Measurements from ENCODE around the gene SHOC1. TPM values are rescaled to one million over a fixed set of nuclear protein-coding genes. Genes with fewer than 3 reads are reported as not detected.

SHOC1 gene
- total RNA-seq (not detected), total RNA-seq (0 to 0.14 (median 0) reads per million in 29 experiments)
- not detected for total RNA-seq (2013)

GRCh38 chr9:111794835-111795556 lies at the start of gene SHOC1:
SHOC1 (minus strand) TSS chr9:111794937; CDS start chr9:111791418, 3,519 bp downstream.
- Histone ChIP-seq H3K27me3 (replicated peaks in 1 of 2; ENCODE audit: control insufficient read depth in 2 of 2, extremely low read depth in 1 of 2, insufficient read depth in 2 of 2, low read length in 1 of 2) (no peaks in the 10 kb centered on the region), H3K4me1 (ENCODE audit: control insufficient read depth in 1 of 2, extremely low read depth in 1 of 2, insufficient read depth in 2 of 2, low read length in 2 of 2) (no peaks in the 10 kb centered on the region), H3K27ac (ENCODE audit: low read length) (no peak within 1 kb of the TSS), H3K4me3 (ENCODE audit: control insufficient read depth in 1 of 2, extremely low read depth in 1 of 2, low read length in 1 of 2) (no peak within 1 kb of the TSS), H3K9me3 (no peaks in the 10 kb centered on the region), H3K36me3 (ENCODE audit: control insufficient read depth in 2 of 2, extremely low read depth in 1 of 2, insufficient read depth in 1 of 2, low read length in 1 of 2) (no peaks in the 10 kb centered on the region)
- Mint-ChIP-seq H3K9me3 (no peaks in the 10 kb centered on the region), H3K36me3 (no peaks in the 10 kb centered on the region), H3K4me3 (no peak within 1 kb of the TSS), H3K27ac (no peak within 1 kb of the TSS), H3K4me1 (peaks cover 0 to 1% (median 0%) of the 10 kb centered on the region in 3 donors), H3K27me3 (no peaks in the 10 kb centered on the region)
- ChIA-PET CTCF (no interaction called here), POLR2A (no interaction called here)
- WGBS (ENCODE audit: insufficient coverage) = 94% methylated on average over 25 of the region's 29 CpGs
- ATAC-seq (replicated peaks in 1 of 4) (no peak), DNase-seq (no peak)

- Mint-ChIP-seq H3K27me3 (peaks cover 3 to 5% of the 10 kb centered on the region in 2 donors), H3K9me3 (no peaks in the 10 kb centered on the region), H3K36me3 (no peaks in the 10 kb centered on the region), H3K27ac (no peak overlapping the region), H3K4me1 (peaks cover 0 to 3% (median 0%) of the 10 kb centered on the region in 3 donors), H3K4me3 (no peak overlapping the region)
- Histone ChIP-seq H3K4me1 (ENCODE audit: control insufficient read depth in 1 of 2, extremely low read depth in 1 of 2, insufficient read depth in 2 of 2, low read length in 2 of 2) (no peaks in the 10 kb centered on the region), H3K36me3 (ENCODE audit: control insufficient read depth in 2 of 2, extremely low read depth in 1 of 2, insufficient read depth in 1 of 2, low read length in 1 of 2) (no peaks in the 10 kb centered on the region), H3K27me3 (replicated peaks in 1 of 2; ENCODE audit: control insufficient read depth in 2 of 2, extremely low read depth in 1 of 2, insufficient read depth in 2 of 2, low read length in 1 of 2) (peaks cover 0 to 12% of the 10 kb centered on the region in 2 experiments), H3K27ac (ENCODE audit: low read length) (no peak overlapping the region), H3K4me3 (ENCODE audit: control insufficient read depth in 1 of 2, extremely low read depth in 1 of 2, low read length in 1 of 2) (no peak overlapping the region), H3K9me3 (no peaks in the 10 kb centered on the region)
- ATAC-seq (replicated peaks in 1 of 4) (no peak), DNase-seq (no peak)
- ChIA-PET POLR2A (no interaction called here), CTCF (no interaction called here)
- 100% methylated on average over 1 of the region's 3 CpGs for WGBS (ENCODE audit: insufficient coverage)
Observed at GRCh38 chr9:111843971-111844370, 49.2 kb upstream of the SHOC1 start.

GRCh38 chr9:111842313-111842712 lies 47.6 kb upstream of the SHOC1 start:
- H3K4me1 Mint-ChIP-seq = peaks cover 0 to 3% (median 0%) of the 10 kb centered on the region in 3 donors
- peaks cover 7 to 9% of the 10 kb centered on the region in 2 donors for H3K27me3 Mint-ChIP-seq
- Histone ChIP-seq H3K36me3 (ENCODE audit: control insufficient read depth in 2 of 2, extremely low read depth in 1 of 2, insufficient read depth in 1 of 2, low read length in 1 of 2) (no peaks in the 10 kb centered on the region), H3K27ac (ENCODE audit: low read length) (no peak overlapping the region), H3K27me3 (replicated peaks in 1 of 2; ENCODE audit: control insufficient read depth in 2 of 2, extremely low read depth in 1 of 2, insufficient read depth in 2 of 2, low read length in 1 of 2) (peaks cover 0 to 13% of the 10 kb centered on the region in 2 experiments), H3K4me3 (ENCODE audit: control insufficient read depth in 1 of 2, extremely low read depth in 1 of 2, low read length in 1 of 2) (no peak overlapping the region), H3K9me3 (no peaks in the 10 kb centered on the region), H3K4me1 (ENCODE audit: control insufficient read depth in 1 of 2, extremely low read depth in 1 of 2, insufficient read depth in 2 of 2, low read length in 2 of 2) (no peaks in the 10 kb centered on the region)
- no peak overlapping the region for H3K27ac Mint-ChIP-seq
- no peak overlapping the region for H3K4me3 Mint-ChIP-seq
- ATAC-seq (replicated peaks in 1 of 4) (no peak), DNase-seq (no peak)
- ChIA-PET CTCF (interaction anchor here (0.6 to 0.7 kb wide), 3 partner anchors 16 to 50 kb away, joined by 4 to 12 read pairs (median 6); no protein-coding TSS in a partner anchor), POLR2A (no interaction called here)
- no peaks in the 10 kb centered on the region for H3K9me3 Mint-ChIP-seq
- no CpG with 5 or more reads among the region's 1 CpG for WGBS (ENCODE audit: insufficient coverage)
- H3K36me3 Mint-ChIP-seq = no peaks in the 10 kb centered on the region

GRCh38 chr9:111840442-111840841 lies 45.7 kb upstream of the SHOC1 start:
- Mint-ChIP-seq H3K27ac (no peak overlapping the region), H3K27me3 (peaks cover 7 to 9% of the 10 kb centered on the region in 2 donors), H3K4me1 (peaks cover 0 to 3% (median 0%) of the 10 kb centered on the region in 3 donors), H3K4me3 (no peak overlapping the region), H3K9me3 (no peaks in the 10 kb centered on the region), H3K36me3 (no peaks in the 10 kb centered on the region)
- Histone ChIP-seq H3K27ac (ENCODE audit: low read length) (no peak overlapping the region), H3K4me1 (ENCODE audit: control insufficient read depth in 1 of 2, extremely low read depth in 1 of 2, insufficient read depth in 2 of 2, low read length in 2 of 2) (no peaks in the 10 kb centered on the region), H3K9me3 (no peaks in the 10 kb centered on the region), H3K36me3 (ENCODE audit: control insufficient read depth in 2 of 2, extremely low read depth in 1 of 2, insufficient read depth in 1 of 2, low read length in 1 of 2) (no peaks in the 10 kb centered on the region), H3K4me3 (ENCODE audit: control insufficient read depth in 1 of 2, extremely low read depth in 1 of 2, low read length in 1 of 2) (no peak overlapping the region), H3K27me3 (replicated peaks in 1 of 2; ENCODE audit: control insufficient read depth in 2 of 2, extremely low read depth in 1 of 2, insufficient read depth in 2 of 2, low read length in 1 of 2) (peaks cover 0 to 6% of the 10 kb centered on the region in 2 experiments)
- ChIA-PET POLR2A (interaction anchor here in 1 of 2 donors (0.6 kb wide), 1 partner anchor 40 kb away, joined by 4 read pairs; no protein-coding TSS in a partner anchor), CTCF (no interaction called here)
- WGBS (ENCODE audit: insufficient coverage) = no CpG with 5 or more reads among the region's 1 CpG
- ATAC-seq (replicated peaks in 1 of 4) (no peak), DNase-seq (no peak)

- no peaks in the 10 kb centered on the region for H3K36me3 ChIP-seq (ENCODE audit: control insufficient read depth in 2 of 2, extremely low read depth in 1 of 2, insufficient read depth in 1 of 2, low read length in 1 of 2)
- H3K27me3 ChIP-seq (replicated peaks in 1 of 2; ENCODE audit: control insufficient read depth in 2 of 2, extremely low read depth in 1 of 2, insufficient read depth in 2 of 2, low read length in 1 of 2) = peaks cover 0 to 6% of the 10 kb centered on the region in 2 experiments
- ATAC-seq (replicated peaks in 1 of 4) (no peak), DNase-seq (no peak)
- Mint-ChIP-seq H3K27me3 (peaks cover 8 to 9% of the 10 kb centered on the region in 2 donors), H3K4me3 (no peak overlapping the region), H3K36me3 (no peaks in the 10 kb centered on the region), H3K9me3 (peaks cover 0 to 2% (median 0%) of the 10 kb centered on the region in 3 donors), H3K4me1 (peaks cover 0 to 3% (median 0%) of the 10 kb centered on the region in 3 donors), H3K27ac (no peak overlapping the region)
- no peak overlapping the region for H3K4me3 ChIP-seq (ENCODE audit: control insufficient read depth in 1 of 2, extremely low read depth in 1 of 2, low read length in 1 of 2)
- no peaks in the 10 kb centered on the region for H3K4me1 ChIP-seq (ENCODE audit: control insufficient read depth in 1 of 2, extremely low read depth in 1 of 2, insufficient read depth in 2 of 2, low read length in 2 of 2)
- POLR2A ChIA-PET = interaction anchor here in 1 of 2 donors (0.6 kb wide), 1 partner anchor 40 kb away, joined by 4 read pairs; no protein-coding TSS in a partner anchor
- 100% methylated on average over 1 of the region's 2 CpGs for WGBS (ENCODE audit: insufficient coverage)
- H3K9me3 ChIP-seq = no peaks in the 10 kb centered on the region
- CTCF ChIA-PET = no interaction called here
- H3K27ac ChIP-seq (ENCODE audit: low read length) = no peak overlapping the region
Observed at GRCh38 chr9:111839987-111840386, 45.2 kb upstream of the SHOC1 start.

GRCh38 chr9:111839387-111839786 lies 44.6 kb upstream of the SHOC1 start:
- H3K27me3 Mint-ChIP-seq = peaks cover 9 to 13% of the 10 kb centered on the region in 2 donors
- peaks cover 0 to 6% (median 0%) of the 10 kb centered on the region in 3 donors for H3K9me3 Mint-ChIP-seq
- Histone ChIP-seq H3K27ac (ENCODE audit: low read length) (no peak overlapping the region), H3K36me3 (ENCODE audit: control insufficient read depth in 2 of 2, extremely low read depth in 1 of 2, insufficient read depth in 1 of 2, low read length in 1 of 2) (no peaks in the 10 kb centered on the region), H3K4me1 (ENCODE audit: control insufficient read depth in 1 of 2, extremely low read depth in 1 of 2, insufficient read depth in 2 of 2, low read length in 2 of 2) (no peaks in the 10 kb centered on the region), H3K27me3 (replicated peaks in 1 of 2; ENCODE audit: control insufficient read depth in 2 of 2, extremely low read depth in 1 of 2, insufficient read depth in 2 of 2, low read length in 1 of 2) (peaks cover 0 to 6% of the 10 kb centered on the region in 2 experiments), H3K4me3 (ENCODE audit: control insufficient read depth in 1 of 2, extremely low read depth in 1 of 2, low read length in 1 of 2) (no peak overlapping the region), H3K9me3 (no peaks in the 10 kb centered on the region)
- H3K4me1 Mint-ChIP-seq = peaks cover 0 to 3% (median 0%) of the 10 kb centered on the region in 3 donors
- POLR2A ChIA-PET = no interaction called here
- no peak overlapping the region for H3K4me3 Mint-ChIP-seq
- H3K36me3 Mint-ChIP-seq = no peaks in the 10 kb centered on the region
- WGBS (ENCODE audit: insufficient coverage) = 58% methylated on average over 5 of the region's 6 CpGs
- CTCF ChIA-PET = no interaction called here
- DNase-seq (no peak), ATAC-seq (replicated peaks in 1 of 4) (no peak)
- H3K27ac Mint-ChIP-seq = no peak overlapping the region
